Kidney epithelial cell (primary cell): ENCODE results near the gene PRKG2. TPM values are rescaled to one million over a fixed set of nuclear protein-coding genes. Genes with fewer than 3 reads are reported as not detected.

Source experiments
- DNase-seq: peaks from one replicate; pipeline ENCODE4 v3.0.0-alpha.2; 2010; ENCODE audit warnings: low read depth
- H3K27me3 ChIP-seq: 2 replicates; pipeline ENCODE4 v1.6.0; 2011; ENCODE audit warnings: low read length; ENCODE audit not compliant: control insufficient read depth, insufficient read depth
- H3K36me3 ChIP-seq: 2 replicates; pipeline ENCODE4 v1.5.1; 2011; ENCODE audit warnings: low read length; ENCODE audit not compliant: control insufficient read depth, insufficient read depth
- H3K4me3 ChIP-seq: 2 replicates; pipeline ENCODE4 v1.5.1; 2011; ENCODE audit warnings: low read depth, mild to moderate bottlenecking, control low read depth, low read length
- CTCF ChIP-seq: IDR thresholded peaks from 2 replicates; pipeline ENCODE4 v1.5.1; 2011; ENCODE audit warnings: mild to moderate bottlenecking, moderate library complexity, low read length, control low read depth, inconsistent platforms; ENCODE audit not compliant: insufficient read depth, poor library complexity, severe bottlenecking
- total RNA-seq: library from RNA; depleted of rRNA; stranded (reverse); fragments of >200 nt; gene quantifications from 2 replicates; pipeline ENCODE4 v1.2.3, GENCODE V29; 2015

Gene PRKG2
- total RNA-seq, 1 donor from 2014 or later: 2.3 TPM

- Histone ChIP-seq H3K27me3 (no peaks in the 10 kb centered on the region), H3K36me3 (no peaks in the 10 kb centered on the region), H3K4me3 (no peak overlapping the region)
- TF ChIP-seq CTCF: no peak
- DNase-seq: no peak
Observed at GRCh38 chr4:81084634-81085033, 130.4 kb downstream of the PRKG2 start.

- DNase-seq: no peak
- peak; percentile 3 for TF ChIP-seq CTCF
- Histone ChIP-seq H3K27me3 (no peaks in the 10 kb centered on the region), H3K36me3 (no peaks in the 10 kb centered on the region), H3K4me3 (no peak overlapping the region)
Observed at GRCh38 chr4:81084029-81084428, 131.0 kb downstream of the PRKG2 start.

- TF ChIP-seq CTCF: no peak
- no peak for DNase-seq
- H3K36me3 ChIP-seq: no peaks in the 10 kb centered on the region
- H3K4me3 ChIP-seq: no peak overlapping the region
- H3K27me3 ChIP-seq: no peaks in the 10 kb centered on the region
Observed at GRCh38 chr4:81081156-81081555, 133.9 kb downstream of the PRKG2 start.

GRCh38 chr4:81071013-81071412, 144.0 kb downstream of the PRKG2 start:
- Histone ChIP-seq H3K36me3 (no peaks in the 10 kb centered on the region), H3K27me3 (no peaks in the 10 kb centered on the region), H3K4me3 (no peak overlapping the region)
- DNase-seq: no peak
- TF ChIP-seq CTCF: no peak

GRCh38 chr4:81069706-81070331, 145.2 kb downstream of the PRKG2 start:
- peak; percentile 93 for TF ChIP-seq CTCF
- Histone ChIP-seq H3K4me3 (no peak overlapping the region), H3K36me3 (no peaks in the 10 kb centered on the region), H3K27me3 (no peaks in the 10 kb centered on the region)
- peak; percentile 50 for DNase-seq

- DNase-seq: no peak
- TF ChIP-seq CTCF: no peak
Observed at GRCh38 chr4:81065446-81065845, 149.6 kb downstream of the PRKG2 start.

More at GRCh38 chr4:81065446-81065845, 149.6 kb downstream of the PRKG2 start:
- Histone ChIP-seq H3K36me3 (no peaks in the 10 kb centered on the region), H3K4me3 (no peak overlapping the region), H3K27me3 (no peaks in the 10 kb centered on the region)
